Fibroblast of skin of right quadriceps (primary cell): ENCODE data around the gene CNTN1.
A peak's percentile ranks its signal among the peaks of the same experiment; 100 is the strongest.

ENCODE experiments used
- DNase-seq: peaks from one replicate; pipeline ENCODE4 v3.0.0-alpha.2; 2013

The CNTN1 gene

DNA sequence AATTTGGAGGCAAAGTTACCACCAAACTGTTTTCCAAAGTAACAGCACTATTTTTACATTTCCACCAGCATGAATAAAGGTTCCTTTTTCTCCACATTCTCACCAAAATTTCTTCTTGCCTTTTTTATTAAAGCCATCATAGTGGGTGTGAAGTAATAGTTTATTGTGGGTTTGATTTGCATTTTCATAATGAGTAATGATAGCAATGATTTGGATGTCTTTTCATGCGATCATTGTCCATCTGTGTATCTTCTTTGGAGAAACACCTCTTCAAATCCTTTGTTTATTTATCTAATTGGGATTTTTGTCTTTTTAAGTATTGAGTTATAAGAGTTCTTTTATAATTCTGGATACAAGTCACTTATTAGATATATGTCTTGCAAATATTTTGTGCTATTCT, 172.7 kb downstream of the CNTN1 start:
- no peak for DNase-seq

DNA sequence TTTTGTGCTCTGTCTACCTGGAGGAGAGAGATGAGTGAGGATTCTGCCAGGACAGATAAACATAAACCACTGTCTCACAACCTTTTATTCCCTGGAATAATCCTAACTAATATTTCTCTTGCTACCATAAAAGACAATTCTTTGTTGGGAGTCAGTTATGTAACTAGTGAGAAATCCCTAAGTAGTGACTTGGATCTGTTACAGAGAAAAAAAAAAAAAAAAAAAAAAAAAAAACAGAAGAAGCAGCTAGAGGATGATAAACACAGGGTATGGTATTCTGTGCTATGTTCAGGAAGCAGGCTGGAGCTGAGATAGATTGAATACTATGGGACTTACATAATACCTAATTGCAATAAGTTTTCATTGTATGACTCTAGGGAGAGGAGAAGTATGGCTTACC, 178.7 kb downstream of the CNTN1 start:
- DNase-seq = no peak

DNA sequence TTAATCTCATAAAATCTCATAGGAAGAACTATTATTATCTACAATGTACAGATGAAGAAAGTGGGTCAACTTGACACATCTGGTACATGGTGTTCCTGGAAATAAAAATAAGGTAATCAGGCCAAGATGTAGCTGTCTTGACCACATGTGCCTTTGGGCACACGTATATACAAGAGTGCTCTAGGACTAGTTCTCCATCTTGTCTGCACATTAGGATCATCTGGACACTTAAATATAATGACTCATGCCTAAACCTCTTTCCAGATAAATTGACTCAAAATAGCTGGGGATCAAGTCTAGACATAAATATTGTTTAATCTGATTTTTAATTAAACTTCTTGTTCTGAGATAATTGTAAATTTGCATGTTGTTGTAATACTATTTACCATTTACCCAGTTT, 182.6 kb downstream of the CNTN1 start:
- DNase-seq = no peak

DNA sequence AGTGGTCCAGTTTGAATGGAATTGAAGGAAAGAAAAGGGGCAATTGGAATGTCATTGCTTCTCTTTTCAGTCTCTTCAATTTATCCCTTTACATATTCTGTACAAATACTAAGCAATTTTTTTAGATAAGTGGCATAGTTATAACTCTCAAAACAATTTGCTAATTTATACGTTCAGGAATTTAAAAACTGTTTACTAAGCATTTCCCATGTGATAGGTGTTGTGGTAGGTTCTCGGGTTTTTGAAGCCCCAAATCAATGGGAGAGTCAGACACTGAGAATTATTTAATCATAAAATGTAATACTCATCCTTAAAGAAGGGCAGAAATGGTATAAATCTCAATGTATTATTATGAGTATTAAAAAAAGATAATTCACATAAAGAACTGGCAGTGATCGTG, 197.1 kb downstream of the CNTN1 start:
- no peak for DNase-seq

DNA sequence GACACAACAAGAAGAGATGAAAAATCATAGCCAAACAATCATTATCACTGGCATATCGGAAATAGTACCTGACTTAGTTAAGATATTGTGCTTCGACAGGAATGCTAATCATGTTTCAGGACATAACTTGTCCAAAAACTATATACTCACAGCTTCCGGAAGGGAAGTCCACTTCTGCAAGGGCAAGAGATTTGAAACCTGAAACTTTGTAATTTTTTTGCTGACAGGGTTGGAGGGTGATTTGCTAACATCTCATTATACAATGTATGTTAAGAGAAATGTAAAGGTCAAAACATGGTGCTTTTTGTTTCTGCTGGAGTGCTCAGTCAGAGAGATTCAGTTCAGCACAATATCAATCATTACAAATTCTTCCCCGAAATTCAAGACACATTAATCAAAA, 200.3 kb downstream of the CNTN1 start:
- DNase-seq = no peak

DNA sequence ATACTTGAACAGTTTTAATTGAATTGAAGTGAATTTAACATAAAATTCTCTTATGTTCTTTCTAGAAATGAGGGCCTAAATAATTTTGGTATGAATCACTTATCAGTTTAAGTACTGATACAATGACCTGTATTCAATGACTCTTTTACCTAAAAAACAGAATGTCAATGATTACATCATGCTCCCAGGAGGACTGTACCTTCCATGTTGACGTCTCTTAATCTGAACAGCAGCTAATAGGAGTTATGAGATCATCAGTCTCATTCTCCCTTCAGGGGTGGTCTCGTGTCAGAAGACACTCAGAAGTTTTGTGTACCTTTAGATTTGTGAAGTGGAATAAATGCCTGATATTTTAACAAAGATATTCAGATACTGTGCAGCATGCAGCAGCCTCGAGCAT, 206.3 kb downstream of the CNTN1 start:
- no peak for DNase-seq

DNA sequence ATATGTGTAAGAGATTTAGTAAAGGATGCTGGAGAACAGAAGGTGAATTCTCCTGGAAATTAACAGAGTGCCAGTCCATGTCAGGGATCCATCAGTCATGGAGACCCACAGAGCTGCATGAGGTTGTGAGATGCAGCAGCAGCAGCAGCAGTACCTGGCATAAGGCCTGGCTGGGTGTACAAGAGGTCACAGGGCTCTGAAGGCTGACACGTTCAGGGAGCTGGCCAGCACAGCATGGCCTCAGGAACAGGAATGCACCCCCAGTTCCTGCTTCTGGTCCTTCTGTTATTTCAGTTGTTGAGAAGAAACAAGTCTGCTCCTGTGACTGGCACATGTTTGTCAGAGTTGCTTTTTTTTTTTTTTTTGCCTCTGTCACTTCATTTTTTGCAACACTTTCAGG, 210.8 kb downstream of the CNTN1 start:
- no peak for DNase-seq

DNA sequence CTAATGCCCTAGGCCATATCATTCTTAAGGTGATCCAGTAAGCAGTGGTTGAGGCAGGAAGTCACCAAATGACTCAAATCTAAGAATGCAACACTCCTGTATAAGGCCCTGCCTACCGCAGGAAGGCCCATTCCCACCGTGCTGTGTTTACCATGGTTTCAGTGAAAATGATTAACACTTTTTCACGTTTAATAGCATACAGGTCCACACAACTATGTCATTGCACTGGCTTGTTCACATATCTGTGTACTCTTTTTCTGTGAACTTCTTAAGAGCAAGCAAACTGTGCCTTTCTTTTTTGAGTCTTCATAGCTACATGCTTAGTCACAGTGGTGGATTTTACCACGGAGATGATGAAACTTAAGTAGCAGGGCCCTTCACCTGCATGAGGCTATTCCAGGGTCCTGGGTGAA, 214.9 kb downstream of the CNTN1 start:
- DNase-seq = peak; percentile 38

DNA sequence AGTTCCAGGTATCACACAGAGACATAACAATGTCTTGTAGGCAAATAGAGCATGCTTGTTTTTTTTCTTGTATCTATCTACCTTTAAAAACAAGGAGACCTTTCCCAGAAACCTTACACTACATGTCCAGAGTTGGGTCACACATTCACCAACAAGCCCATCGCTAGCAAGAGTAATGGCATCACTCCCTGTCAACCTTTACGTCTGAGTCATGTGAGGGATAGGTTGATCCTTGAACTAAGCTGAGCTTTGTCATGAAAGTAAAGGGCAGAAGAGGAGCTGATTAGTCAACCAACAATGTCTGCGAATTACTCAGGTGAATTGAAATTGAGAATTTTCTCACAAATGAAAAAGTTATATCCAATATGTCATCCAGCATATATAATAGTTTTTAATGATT, 219.4 kb downstream of the CNTN1 start:
- DNase-seq = no peak

DNA sequence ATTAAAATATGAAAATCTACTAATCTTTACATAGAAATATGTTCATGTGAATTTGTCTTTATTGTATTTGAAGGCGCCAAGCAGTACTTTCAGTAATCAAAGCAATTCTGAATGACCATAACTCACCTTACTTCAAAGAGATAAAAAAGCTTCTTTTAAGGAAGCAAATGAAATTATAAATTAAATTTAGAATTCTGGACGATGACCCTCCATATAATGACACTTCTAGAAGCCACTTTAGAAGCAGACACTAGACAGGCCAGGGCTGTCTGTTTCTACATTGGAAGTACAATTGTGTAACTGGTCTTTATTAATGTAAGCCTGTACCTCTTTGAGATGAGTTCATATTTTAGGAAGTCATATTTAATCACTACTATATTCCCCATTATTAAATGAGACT, 222.9 kb downstream of the CNTN1 start:
- no peak for DNase-seq

DNA sequence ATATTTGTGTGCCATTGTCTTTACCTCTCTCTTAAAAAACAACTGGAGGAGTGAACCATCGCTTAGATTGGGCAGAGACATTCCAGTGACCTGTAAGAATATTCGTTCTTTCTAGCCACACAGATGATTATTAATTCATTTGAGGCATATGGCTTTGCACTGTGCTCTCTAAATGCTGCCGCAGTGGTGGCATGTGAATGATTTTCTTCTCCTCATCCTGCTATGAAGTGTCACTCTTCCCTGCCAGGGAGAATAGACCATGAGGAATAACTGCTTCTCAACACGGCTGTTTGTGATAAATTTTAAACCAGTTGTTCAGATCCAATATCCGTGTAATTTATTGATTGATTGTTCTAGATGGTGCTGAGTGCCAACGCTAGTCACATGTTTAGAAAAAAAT, 225.3 kb downstream of the CNTN1 start:
- DNase-seq = no peak

DNA sequence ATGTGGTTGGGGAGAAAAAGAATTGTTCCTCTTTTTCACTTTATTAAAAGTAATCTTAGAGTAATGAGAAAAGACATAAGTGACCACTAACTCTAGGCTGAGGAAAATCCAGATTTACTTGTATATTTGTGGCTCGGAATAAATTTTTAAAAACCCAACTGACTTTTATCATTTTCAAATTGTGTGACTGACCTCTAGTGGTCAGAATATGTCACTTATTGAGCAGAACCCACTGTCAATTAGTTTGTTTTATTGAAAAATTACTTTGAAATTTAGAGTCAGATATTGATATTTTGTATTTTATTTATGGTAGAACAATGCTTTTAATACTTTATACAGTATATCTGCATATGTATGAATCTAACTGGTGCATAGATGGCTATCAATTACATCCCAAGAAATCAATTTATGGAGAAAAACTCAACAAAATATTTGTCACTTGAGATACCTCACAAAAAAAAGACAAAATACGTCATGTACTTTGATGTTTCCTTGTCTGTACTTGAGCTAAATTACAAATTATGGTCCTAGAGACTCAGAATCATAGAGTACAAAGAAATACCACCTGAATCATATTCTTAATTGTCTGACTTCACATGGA, 229.4 kb downstream of the CNTN1 start:
- DNase-seq = peak; percentile 3

DNA sequence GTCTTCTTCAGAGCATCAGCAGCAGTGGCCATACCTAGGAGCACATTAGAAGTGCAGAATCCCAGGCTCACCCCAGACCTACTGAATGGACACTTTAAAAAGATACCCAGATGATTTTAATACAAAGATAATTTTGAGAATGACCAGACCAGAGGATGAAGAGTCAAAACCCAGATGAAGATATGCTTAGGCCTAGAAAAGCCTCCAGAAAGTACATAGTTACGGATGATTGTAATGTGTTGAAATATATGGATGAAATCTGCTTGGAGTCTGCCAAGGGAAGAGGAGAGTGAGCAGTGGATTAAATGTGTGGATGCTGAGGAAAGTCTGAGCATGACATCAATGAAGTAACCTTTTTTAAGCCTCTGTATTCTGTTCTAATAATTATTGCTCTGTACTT, 245.7 kb downstream of the CNTN1 start:
- DNase-seq = no peak

DNA sequence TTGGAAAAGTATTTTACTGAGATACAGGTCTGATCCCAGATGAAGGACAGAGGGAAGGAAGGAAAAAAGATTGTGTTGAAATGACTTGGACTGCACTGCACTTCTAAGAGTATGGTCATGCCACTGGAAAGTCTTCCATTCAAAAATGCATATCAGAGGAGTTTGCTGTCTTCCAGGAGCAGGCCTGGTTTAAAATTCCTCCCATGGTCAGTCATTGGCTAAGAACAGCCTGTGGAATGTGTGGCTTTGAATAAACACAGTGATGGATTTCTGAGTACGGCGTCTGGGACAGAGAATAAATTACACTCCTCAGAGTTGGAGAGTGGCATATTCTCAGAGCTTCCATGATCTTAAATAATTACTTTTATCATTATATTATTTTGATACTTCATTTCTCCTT, 250.1 kb downstream of the CNTN1 start:
- DNase-seq = peak; percentile 33

DNA sequence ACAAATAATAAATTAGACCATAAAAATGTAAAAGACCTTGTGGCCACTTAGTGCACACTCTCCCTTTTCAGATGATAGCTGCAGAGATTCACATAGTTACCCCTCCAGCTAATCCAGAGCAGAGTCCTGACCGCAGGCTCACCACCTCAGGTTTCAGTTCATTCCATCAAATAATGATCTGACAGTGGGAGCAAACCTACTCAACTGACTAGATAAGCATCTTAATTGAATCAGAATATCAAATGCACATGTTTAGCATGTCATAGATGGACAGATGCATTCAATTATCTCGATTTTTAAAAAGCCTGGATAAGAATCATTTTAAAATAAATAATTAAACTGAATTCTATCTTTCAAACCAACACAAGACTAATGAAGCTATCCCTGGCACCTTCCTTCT, 253.5 kb downstream of the CNTN1 start:
- no peak for DNase-seq

DNA sequence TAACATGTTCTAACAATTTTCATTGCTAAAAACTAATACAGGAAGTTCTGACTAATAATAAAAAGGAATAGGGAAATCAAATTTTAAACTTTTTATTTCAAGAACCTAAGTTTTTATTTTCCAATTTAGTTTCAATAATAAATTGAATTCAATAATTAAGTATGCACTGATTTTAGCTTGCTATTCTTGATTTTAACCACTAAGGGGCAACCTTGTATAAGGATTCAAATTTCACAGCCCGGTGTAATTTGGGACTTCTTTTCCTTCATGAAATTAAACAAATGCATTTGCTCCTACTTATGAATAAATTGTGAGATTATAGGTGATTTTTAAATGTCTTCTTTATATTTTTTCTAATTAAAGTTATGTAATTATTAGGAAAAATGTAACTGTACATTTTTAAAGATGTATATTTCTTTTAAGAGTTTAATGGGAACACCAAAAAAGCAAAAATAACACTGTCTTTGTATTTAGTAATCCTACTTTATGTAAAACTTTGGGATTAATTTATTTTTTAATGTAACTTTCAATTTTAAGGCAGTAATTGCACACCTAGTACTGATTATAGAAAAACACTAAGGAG, 254.5 kb downstream of the CNTN1 start:
- peak; percentile 42 for DNase-seq

DNA sequence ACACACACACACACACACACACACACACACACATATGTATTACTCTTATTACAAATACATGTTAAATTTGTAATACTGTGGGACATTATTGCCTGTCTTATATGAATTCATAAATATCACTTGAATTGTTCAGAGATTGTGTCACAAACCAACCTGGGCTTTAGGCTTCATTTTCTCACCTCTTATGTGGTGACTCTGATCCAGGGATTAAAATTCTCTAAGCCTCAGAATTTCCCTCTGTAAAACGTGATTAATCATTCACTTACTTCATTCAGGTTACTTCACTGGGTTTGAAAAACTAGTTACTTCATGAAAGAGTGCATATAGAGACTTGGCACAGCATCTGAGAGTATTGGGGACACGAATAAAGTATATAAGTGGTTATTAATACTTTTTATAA, 255.6 kb downstream of the CNTN1 start:
- DNase-seq = peak; percentile 19

DNA sequence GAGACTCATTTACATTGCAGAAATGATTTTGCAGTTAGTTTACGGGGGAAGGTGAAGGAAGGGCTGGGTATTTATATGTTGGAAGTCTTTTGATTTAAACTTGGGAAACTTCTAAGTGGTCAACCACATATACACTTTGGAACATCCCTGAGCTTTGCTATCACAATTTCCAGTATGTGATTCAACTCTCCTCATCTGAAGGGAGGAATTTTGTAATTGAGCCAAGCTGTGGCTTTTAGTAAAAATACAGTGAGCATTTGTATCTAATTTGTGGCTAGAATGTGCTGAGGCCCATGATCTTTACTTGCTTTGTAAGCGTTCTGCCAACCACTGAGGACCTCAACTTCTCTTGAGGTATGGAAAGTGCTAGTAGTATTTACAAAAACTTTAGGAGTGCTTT, 260.8 kb downstream of the CNTN1 start:
- DNase-seq = peak; percentile 86

DNA sequence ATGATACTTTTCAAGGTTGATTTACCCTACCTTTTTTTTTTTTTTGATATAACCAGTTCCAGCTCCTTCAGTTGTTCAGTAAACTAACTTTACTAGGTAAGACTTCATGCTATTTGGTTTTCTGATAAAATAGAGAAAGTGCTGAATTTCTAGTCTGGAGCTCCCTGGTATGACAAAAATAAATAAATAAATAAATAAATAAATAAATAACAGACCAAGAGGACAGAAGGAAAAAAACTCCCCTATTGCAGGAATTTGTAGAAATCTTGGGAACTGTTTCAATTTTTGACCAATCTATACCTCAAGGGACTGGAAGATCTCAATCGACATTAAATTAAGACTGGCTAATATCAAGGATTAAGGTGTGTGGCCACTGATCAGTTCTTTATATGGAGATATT, 265.2 kb downstream of the CNTN1 start:
- no peak for DNase-seq

DNA sequence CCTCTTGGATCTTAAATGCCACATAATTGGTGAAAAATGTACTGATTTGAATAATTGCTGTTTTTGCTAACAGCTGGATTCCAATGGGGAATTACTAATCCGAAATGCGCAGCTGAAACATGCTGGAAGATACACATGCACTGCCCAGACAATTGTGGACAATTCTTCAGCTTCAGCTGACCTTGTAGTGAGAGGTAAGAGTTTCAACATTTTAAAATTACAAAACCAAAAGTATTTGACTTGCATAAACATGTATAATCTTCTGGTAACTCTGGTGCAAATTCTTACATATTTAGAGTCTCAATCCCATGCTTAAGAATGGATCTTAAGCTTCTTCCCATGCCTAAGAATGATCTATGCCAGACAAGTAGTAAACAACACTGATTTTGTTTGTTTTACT, 266.8 kb downstream of the CNTN1 start:
- DNase-seq = peak; percentile 88

DNA sequence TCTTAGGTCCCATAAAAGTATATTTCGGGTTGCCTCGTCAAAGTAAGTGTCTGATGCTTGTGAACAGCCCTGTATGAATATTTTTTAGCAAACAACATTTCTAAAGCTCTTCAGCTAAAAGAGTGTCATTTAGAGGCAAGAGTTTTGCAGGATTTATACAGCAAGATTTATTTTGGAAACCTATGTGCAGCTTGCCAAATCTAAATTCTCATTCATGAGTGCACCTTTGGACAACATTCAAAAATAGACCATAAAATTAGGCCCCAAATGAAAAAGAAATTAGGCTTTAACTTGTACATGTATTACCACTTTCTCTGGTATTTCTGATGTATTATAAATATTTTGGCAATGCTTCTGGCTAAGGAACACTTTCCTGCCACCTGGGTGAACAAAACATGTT, 271.5 kb downstream of the CNTN1 start:
- DNase-seq = no peak

DNA sequence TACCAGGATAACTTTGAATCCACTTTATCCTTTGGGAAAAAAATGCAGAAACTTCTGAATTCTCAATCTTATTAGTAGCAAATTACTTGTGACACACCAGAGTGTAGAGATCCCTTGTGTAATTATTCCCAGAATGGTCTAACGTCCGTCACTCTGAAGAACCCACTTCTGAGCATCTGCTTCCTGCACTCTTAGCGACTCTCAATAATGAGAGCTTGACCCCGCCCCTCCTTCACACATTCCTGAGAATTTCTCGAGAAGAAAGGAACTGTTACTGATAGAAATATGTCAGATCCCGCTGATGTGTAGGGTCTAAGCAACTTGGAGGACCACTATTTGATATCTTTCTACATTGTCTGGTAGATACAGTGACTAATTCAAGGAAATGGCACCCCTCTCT, 277.6 kb downstream of the CNTN1 start:
- no peak for DNase-seq

DNA sequence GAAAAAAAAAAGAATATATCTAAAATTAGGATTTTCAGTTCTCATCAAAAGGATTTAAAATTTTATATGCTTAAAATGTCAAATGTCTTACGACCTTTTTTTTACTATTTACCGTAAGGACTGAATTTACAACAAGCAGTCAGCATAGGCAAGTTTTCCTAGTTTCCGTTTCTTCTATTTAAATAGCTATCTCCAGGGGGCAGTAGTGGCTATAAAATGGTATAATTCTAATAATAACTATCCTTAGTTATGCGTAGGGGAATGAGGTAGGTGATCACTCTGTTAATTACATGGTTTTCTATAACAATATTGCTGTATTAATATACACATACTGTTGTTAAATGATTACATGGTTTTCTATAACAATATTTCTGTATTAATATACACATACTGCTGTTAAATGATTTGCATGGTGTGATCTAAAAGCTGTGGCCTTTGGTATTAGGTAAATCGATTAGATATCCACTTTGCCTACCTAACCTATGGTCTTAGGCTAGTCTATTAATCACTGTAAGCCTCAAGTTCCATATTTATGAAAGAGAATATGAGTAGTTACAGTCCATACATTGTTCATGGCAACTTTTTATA, 278.2 kb downstream of the CNTN1 start:
- no peak for DNase-seq

DNA sequence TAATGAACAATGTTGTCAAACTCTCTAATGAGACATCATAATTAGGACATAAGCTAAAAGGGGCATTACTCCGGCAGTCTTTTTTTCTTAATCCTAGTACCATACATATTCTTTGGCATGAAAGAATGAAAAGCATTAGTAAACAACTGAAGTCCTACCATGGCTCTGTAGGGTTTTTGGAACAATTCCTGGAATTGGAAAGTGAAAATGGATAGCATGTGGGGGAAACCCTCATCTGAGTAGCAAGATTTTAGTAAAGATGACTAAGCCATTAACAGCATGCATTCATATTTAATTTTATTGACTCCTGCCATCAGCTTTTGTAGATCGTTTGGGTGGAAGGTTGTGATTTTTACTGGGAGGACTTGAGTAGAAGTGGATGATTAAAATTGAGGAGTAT, 279.7 kb downstream of the CNTN1 start:
- DNase-seq = peak; percentile 85

DNA sequence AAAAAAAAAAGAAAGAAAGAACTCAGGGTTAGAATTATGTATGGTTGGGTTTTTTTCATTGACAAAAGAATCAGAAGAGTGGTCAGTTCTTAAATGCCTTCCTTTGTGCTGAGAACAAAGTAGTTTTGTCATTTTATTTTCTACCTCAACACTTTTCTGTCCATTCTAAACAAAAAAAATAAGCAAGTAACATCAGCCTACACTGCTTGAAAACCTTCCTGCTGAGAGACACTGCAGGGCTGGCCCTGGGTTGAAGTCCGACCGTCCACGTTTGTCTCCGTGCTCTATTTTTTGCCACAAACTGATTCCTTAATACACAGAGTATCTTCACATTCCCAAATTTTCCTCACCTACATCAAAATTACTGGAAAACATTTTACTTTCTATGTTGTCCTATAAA, 284.3 kb downstream of the CNTN1 start:
- no peak for DNase-seq
